G401.6 (cell line): ENCODE results near the gene NRTN.
"Not testable (repeated sequence)": the region's sequence is repeated elsewhere in the genome, so short reads cannot be mapped to it uniquely, and the experiment has no call there.

Experiments used
- FAIRE-seq: peaks from 2 replicates; lab custom pipeline; 2012; peaks lifted over from hg19 to GRCh38; lab: Jason Lieb, UNC

NRTN gene, protein sequence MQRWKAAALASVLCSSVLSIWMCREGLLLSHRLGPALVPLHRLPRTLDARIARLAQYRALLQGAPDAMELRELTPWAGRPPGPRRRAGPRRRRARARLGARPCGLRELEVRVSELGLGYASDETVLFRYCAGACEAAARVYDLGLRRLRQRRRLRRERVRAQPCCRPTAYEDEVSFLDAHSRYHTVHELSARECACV

DNA sequence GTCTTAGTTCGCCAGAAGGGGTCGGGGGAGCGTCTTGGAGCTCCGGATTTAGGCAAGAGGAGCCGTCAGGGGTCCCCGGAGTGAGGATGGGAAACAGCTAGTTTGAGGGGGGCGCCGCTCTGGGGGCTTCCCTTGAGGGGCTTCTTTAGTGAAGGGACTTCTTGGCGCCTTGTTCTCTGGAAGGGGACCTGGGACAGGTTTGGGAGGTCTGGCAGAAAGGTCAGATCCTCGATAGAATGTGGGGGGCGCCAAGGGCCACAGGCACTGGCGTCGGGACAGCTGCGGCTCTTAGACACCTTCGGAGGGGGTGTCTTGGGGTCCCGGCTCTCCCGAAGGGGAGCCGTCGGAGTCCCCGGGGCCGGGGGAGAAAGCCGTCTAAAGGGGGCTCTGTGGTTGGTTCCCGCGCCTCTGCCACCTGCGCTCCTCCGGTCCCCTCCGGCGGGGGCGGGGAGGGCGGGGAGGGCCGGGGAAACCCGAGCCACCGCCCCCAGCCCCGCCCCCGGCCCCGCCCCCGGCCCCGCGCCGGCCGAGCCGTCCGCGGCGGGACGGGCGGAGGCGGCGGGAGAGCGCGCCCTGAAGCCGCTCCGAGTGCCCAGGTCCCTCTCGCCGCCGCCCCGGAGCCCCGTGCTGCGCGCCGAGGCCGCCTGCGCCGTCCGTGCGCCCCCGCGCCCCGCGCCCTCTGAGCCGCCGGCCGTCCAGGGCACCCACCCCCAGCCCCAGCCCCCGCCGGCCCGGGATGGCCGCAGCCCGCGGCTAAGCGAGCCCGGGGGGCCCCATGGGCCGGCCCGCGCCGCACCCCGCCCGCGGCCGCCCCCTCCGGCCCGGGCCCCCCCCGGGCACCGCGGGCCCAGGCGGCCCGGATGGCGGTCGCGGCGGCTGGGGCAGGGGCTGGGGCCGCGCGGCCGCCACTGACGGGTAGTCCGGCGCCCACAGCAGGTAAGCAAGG is at the start of gene NRTN:
Gene NRTN (plus strand): TSS at position 552 of the 946 bp plus-strand sequence. CDS start 19,099 bp downstream, outside the sequence.
- FAIRE-seq, result no peak

DNA sequence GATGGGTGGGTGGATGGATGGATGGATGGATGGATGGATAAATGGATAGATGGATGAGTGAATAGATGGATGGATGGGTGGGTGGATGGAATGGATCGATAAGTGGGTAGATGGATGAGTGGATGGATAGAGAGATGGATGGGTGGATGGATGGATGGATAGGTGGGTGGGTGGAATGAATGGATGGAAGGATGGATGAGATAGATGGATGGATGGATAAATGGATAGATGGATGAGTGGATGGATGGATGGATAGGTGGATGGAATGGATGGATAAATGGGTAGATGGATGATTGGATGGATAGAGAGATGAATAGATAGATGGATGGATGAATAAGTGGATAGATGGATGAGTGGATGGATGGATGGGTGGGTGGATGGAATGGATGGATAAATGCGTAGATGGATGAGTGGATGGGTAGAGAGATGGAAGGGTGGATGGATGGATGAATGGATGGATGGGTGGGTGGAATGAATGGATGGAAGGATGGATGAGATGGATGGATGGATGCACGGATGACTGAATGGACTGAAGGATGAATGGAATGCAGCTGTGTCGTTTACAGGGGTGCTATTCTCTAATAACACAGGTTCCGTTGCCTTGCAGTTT is 42.2 kb upstream of the NRTN start:
- FAIRE-seq, result no peak

DNA sequence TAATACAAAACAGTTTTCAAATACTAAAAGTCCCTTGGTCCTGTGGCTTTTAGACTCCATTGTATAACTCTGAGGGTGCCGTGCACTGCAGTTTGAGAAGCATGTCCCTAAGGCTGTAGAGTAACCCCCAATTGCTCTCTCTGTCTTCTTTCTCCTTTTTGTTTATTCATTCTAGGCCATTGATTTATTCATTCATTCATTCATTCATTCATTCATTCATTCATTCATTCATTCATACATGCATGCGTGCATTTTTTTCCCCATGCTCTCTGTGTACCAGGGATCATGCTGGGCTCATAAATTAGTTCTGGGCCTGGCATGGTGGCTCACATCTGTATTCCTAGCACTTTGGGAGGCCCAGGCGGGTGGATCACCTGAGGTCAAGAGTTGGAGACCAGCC is 39.6 kb upstream of the NRTN start:
- no peak for FAIRE-seq

DNA sequence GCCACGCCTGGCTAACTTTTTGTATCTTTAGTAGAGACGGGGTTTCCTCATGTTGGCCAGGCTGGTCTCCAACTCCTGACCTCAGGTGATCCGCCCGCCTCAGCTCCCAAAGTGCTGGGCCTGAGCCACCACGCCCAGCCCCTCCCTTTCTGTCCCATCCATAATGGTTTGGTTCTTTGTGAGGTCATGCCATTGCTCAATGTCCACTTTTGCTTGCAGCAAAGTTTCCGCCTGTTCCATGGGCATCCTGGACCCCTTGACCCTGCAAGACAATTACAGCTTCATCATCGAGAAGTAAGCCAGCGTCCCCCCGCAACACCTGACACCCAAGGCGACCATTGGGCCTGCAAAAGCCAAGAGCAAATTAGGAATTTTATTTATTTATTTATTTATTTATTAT is 36.9 kb upstream of the NRTN start:
- no peak for FAIRE-seq

GRCh38 chr19:5772416-5772815 is 32.5 kb upstream of the NRTN start:
- no peak for FAIRE-seq

DNA sequence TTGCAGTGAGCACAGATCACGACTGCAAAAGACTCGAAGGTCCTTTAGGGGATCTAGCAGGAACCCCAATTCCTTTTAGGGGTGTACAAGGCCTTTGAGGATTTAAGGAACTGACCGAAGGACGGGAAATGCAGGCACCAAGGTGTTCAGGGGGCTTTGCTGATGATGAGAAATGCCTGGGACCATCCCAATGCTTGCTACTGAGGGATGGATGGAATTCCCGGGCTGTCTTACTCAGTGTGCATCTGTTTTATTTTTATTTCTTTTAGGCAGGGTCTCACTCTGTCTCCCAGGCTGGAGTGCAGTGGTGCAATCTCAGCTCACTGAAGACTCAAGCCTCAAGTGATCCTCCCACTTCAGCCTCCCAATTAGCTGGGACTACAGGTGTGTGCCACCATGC is 31.6 kb upstream of the NRTN start:
- FAIRE-seq, result no peak

- FAIRE-seq, result no peak
Measured at GRCh38 chr19:5774921-5775320, 29.9 kb upstream of the NRTN start.

DNA sequence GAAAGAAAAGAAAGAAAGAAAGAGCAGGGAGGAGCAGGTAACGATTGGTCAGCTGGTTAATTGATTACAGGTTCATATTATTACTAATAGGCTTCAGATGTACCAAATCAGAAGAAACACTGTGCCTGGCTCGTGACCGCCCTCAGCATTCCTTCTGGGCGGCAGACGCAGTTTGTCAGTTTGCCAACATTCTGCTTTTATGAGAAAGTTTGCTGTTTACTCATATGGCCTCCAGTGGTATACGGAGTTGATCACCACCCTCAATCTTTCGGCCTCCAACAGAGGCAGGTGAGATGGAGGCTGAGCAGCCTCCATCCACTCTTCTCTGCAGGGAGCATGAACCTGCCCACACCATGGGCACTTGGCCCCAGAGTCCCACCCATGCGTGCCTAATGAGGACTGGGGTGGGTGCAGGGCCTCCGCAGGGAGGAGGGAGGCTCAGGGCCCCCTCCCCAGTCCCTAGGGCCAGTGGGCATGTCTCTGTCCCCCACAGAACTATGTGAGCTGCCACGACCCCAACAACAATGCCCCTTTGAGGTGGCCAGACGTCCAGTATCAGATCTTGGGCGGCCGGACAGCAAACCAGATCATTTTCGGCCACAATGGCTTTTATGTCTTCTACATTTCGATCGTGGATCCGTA is 29.1 kb upstream of the NRTN start:
- no peak for FAIRE-seq

DNA sequence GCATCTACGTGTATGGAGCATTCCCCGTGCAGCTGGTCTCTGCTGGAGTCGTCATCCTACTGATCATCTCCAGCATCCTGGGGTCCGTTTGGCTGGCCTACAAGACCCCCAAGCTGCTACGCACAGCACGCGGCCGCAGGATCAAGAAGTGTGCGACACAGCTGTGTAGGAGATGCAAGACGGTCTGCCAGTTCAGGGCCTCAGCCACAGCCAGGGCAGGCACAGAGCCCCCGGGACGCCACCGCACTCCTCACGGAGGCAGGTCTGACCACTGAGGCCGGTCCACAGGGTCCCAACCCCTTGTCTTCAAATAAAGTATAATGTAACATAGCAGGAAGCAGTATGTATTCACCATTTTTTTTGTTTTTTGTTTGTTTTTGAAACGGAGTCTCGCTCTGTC is 26.5 kb upstream of the NRTN start:
- no peak for FAIRE-seq

DNA sequence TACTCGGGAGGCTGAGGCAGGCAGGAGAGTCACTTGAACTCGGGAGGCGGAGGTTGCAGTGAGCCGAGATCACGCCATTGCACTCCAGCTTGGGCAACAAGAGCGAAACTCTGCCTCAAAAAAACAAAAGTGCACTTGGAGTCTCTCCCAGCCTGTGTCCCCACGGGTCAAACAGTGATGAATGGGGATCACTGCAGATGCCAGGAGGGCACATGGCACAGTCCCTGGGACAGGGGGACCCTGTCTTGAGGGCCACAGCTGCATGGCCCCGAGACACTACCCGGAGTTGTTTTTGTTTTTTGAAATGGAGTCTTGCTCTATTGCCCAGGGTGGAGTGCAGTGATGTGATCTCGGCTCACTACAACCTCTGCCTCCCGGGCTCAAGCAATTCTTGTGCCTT is 24.0 kb upstream of the NRTN start:
- FAIRE-seq, result not testable (repeated sequence)

- FAIRE-seq, result no peak
Measured at GRCh38 chr19:5782322-5782721, 22.5 kb upstream of the NRTN start.

DNA sequence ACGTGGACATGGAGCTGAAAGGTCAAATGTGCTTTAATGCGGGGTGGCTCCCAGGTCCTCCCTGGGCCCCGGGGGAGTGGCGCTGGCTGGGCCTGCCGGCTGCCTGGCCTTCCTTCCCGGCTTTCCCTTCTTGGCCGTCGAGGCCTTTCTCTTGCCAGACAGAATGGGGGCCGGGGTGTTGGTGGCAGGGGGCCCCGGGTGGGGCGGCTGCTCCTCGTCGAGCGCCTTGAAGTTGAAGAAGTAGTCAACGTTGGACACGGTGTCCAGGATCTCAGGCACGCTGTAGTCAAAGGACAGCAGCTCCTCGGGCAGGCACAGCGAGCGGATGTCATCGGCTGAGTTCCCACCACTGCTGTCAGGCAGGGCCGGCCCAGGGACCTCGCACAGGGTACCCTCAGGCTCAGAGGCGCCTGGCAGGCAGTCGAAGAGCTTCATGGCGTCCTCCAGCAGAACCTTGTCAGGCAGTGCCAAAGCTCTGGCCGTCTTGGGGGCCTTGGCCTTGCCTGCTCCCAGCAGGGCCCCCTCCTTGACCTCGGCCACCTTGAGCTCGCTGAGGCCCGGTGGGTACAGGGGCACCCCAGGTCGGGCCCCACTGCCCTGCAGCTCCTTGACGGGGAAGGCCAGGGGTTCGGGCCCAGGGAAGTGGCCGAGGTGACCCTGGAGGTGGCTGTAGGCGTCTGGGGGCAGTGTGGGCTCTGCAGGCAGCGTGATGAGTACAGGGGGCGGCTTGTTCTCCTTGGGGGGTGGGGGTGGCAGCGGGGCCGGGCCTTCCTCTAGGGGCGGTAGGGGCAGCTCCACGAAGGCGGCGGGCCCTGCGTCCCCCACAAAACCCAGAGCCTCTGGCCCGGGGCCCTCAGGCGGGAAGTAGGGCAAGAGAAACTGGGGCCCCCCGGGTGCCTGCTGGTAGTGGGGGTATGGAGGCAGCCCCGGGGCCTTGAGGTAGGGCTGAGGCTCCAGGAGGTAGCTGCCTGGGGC is 21.6 kb upstream of the NRTN start:
- no peak for FAIRE-seq

GRCh38 chr19:5784581-5785147 is 20.2 kb upstream of the NRTN start, which contains the start of gene PRR22:
Gene PRR22, minus strand, starts transcription at chr19:5784746. Its CDS starts 86 bp downstream, at chr19:5784660.
- FAIRE-seq, result no peak

- no peak for FAIRE-seq
Measured at GRCh38 chr19:5785423-5785822, 19.4 kb upstream of the NRTN start.

DNA sequence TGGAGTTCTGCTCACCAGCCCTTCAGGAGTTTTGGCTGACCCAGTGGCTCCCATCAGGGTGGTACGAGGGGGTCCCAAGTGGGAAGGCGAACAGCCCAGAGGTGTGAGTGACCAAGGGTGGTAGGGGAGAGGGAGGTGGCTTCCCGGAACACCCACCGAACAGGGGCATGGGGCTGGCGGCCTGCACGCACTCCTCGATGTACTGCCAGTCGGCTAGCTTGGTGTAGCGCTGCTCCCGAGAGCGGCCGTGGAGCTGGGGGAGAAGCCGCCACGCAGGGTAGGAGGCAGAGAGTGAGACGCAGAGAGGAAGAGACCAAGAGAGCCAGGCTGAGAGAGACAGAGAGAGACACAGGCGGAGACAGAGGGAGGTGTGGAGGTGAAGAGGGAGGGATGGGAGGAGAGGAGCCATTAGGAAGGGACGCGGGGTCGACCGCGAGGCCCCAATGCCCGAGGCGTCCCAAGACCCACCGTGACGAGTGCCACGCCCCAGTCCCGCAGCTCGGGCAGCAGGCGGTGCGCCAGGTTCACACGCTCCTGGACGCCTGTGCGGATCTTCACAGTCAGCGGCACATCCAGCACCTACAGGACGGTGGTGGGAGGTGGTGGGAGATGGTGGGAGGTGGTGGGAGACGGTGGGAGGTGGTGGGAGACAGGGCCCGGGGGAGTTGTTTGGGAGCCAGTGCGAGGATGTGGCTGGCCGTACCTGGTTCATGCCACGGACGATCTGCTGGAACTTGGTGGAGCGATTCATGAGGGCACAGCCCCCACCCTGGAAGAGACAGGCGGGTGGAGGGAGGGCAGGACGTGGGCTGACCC is 18.1 kb upstream of the NRTN start:
- no peak for FAIRE-seq

- no peak for FAIRE-seq
Measured at GRCh38 chr19:5787409-5788182, 17.3 kb upstream of the NRTN start.

DNA sequence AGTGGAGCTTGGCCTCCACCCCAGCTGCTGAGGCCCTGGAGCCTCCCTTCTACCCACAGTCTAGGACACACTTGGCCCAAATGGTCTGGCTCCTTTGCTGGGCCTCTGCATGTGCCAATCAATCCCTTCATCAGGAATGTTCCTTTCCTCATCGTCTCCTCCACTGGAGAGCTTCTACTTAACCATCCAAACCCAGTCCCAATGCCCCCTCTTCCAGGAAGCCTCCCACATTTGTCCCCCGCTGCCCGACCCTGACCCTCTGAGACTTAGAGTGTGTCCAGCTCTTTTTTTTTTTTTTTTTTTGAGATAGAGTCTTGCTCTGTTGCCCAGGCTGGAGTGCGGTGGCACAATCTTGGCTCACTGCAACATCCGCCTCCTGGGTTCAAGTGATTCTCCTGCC is 16.4 kb upstream of the NRTN start:
- no peak for FAIRE-seq

DNA sequence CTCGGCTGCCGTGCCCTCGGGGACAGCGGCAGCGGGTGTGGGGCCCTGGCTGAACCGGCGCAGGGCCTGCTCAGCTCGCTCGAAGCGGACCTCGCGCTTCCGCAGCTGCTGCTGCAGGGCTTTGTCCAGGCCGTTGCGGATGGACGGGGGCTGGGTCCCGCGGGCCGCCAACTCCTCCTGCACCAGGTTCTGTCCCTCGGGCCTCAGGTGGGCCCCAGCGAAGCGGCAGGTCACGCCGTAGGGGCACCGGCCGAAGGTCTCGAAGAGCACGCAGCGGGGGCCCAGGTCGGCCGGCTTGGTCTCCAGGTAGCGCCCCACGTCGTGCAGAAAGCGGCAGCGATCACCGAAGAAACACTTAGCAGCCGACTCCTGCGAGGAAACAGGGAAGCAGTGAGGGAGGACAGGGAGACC is 15.5 kb upstream of the NRTN start:
- no peak for FAIRE-seq

DNA sequence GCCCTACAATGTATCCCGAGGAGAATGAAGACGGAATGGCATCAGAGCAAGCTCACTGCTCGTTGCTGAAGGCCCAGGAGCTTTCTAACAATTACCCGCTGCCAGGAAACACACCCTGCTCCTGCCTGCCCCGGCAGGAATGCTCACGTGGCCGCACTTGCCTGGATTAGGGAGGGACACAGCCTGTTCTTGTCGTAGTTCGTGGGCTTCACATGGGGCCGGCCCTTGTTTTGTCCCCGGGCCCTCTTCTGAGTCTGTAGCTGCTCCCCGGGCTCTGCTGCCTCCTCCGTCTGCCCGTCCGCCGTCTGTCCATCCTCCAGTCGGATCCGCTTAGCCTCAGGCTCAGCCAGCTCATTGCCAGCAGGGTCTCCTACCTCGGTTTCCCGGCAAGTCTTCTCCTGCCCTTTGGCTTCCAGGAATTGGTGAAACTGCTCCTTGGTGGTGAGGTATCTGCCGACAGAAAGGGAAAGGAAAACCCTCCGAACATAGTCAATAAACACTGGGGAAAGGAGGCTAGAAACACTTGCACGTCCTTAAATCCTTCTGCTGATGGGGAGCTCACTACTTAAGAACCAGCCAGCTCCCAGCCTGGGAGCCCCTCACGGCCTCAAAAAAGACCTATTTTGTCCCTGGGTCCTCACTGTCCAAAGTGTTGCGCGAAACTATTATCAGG is 14.8 kb upstream of the NRTN start:
- no peak for FAIRE-seq
